GM12878 (cell line): ENCODE results near the gene TSPAN15.

Experiments used
- FOXM1 ChIP-seq: IDR thresholded peaks from 2 replicates; pipeline ENCODE4 v1.6.1; 2012; ENCODE audit warnings: low read depth, mild to moderate bottlenecking, inconsistent platforms, low read length, moderate library complexity
- POLR2A ChIP-seq: IDR thresholded peaks from 2 replicates; pipeline ENCODE4 v1.6.1; 2011; ENCODE audit warnings: low read depth, mild to moderate bottlenecking, low read length
- TCF7 ChIP-seq: IDR thresholded peaks from 2 replicates; pipeline ENCODE4 v1.6.1; 2014; ENCODE audit warnings: antibody characterized with exemption, borderline replicate concordance
- TF ChIP-seq, protein P1 (sequence below), 3 experiments: IDR thresholded peaks in 2 of 3; conservative IDR thresholded peaks in 1 of 3; 2 replicates each; pipeline ENCODE4 v1.5.1; 2011; ENCODE audit warnings: low read depth in 3 of 3, low read length in 3 of 3, mild to moderate bottlenecking in 3 of 3, control low read depth in 2 of 3, moderate library complexity in 2 of 3, inconsistent platforms in 1 of 3, mixed read lengths in 1 of 3; ENCODE audit not compliant: control insufficient read depth in 2 of 3, insufficient read depth in 1 of 3; ENCODE audit errors: extremely low read depth in 1 of 3

DNA sequence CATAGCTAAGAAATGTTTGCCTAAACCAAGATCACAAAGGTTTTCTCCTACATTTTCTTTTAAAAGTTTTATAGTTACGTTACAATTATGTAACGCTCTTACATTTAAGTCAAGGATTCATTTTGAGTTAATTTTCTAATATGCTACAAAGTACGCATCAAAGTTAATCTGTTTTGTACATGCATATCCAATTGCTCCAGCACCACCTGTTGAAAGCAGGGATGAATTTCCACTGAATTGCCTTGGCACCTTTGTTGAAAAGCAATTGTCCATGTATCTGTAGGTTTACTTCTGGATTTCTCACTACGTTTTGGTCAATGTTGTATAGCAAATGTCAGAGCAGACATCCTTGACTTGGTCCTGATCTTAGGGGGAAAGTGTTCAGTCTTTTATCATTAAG is 62.4 kb downstream of the TSPAN15 start:
- TF ChIP-seq FOXM1 (no peak), POLR2A (no peak), TCF7 (no peak)
- TF ChIP-seq, protein P1, sequence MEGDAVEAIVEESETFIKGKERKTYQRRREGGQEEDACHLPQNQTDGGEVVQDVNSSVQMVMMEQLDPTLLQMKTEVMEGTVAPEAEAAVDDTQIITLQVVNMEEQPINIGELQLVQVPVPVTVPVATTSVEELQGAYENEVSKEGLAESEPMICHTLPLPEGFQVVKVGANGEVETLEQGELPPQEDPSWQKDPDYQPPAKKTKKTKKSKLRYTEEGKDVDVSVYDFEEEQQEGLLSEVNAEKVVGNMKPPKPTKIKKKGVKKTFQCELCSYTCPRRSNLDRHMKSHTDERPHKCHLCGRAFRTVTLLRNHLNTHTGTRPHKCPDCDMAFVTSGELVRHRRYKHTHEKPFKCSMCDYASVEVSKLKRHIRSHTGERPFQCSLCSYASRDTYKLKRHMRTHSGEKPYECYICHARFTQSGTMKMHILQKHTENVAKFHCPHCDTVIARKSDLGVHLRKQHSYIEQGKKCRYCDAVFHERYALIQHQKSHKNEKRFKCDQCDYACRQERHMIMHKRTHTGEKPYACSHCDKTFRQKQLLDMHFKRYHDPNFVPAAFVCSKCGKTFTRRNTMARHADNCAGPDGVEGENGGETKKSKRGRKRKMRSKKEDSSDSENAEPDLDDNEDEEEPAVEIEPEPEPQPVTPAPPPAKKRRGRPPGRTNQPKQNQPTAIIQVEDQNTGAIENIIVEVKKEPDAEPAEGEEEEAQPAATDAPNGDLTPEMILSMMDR (IDR thresholded peaks at IDR 0.05 in 2 of 3, conservative IDR thresholded peaks at IDR 0.05 in 1 of 3; ENCODE audit: control insufficient read depth in 2 of 3, extremely low read depth in 1 of 3, insufficient read depth in 1 of 3, low read depth in 3 of 3, low read length in 3 of 3), result no peak
